GM23248 (cell line): ENCODE data around the gene KCNAB1. TPM values are rescaled to one million over a fixed set of nuclear protein-coding genes. Genes with fewer than 3 reads are reported as not detected.

Source experiments
- DNase-seq: peaks from one replicate; pipeline ENCODE4 v3.0.0-alpha.2; 2015
- H2AFZ ChIP-seq: fragments of 200-600 bp; sonication (generic); 2 replicates; pipeline ENCODE4 v1.6.1; 2016; ENCODE audit warnings: antibody characterized with exemption
- H3F3A ChIP-seq: fragments of 200-600 bp; sonication (generic); 2 replicates; pipeline ENCODE4 v1.6.1; 2016; ENCODE audit warnings: mild to moderate bottlenecking, antibody characterized with exemption, mixed run types; ENCODE audit not compliant: insufficient read depth
- H3K27ac ChIP-seq: fragments of 200-600 bp; sonication (generic); 2 replicates; pipeline ENCODE4 v1.5.1; 2016; ENCODE audit warnings: mild to moderate bottlenecking
- H3K27me3 ChIP-seq: fragments of 200-600 bp; sonication (generic); replicated peaks from 2 replicates; pipeline ENCODE4 v1.6.1; 2016; ENCODE audit warnings: mild to moderate bottlenecking; ENCODE audit not compliant: insufficient read depth
- H3K36me3 ChIP-seq: fragments of 200-600 bp; sonication (generic); 2 replicates; pipeline ENCODE4 v1.6.1; 2016; ENCODE audit warnings: low read depth, mild to moderate bottlenecking
- H3K4me1 ChIP-seq: fragments of 200-600 bp; sonication (generic); 2 replicates; pipeline ENCODE4 v1.6.1; 2016; ENCODE audit warnings: mild to moderate bottlenecking; ENCODE audit not compliant: insufficient read depth
- H3K4me2 ChIP-seq: fragments of 200-600 bp; sonication (generic); one replicate; pipeline ENCODE4 v1.6.1; 2016; ENCODE audit warnings: mild to moderate bottlenecking; ENCODE audit not compliant: unreplicated experiment
- H3K4me3 ChIP-seq: fragments of 200-600 bp; sonication (generic); 2 replicates; pipeline ENCODE4 v1.5.1; 2016; ENCODE audit warnings: mild to moderate bottlenecking
- H3K79me2 ChIP-seq: fragments of 200-600 bp; sonication (generic); 2 replicates; pipeline ENCODE4 v1.6.1; 2016; ENCODE audit warnings: mild to moderate bottlenecking; ENCODE audit not compliant: insufficient read depth
- H3K9ac ChIP-seq: fragments of 200-600 bp; sonication (generic); 2 replicates; pipeline ENCODE4 v1.6.1; 2016; ENCODE audit warnings: mild to moderate bottlenecking
- H3K9me2 ChIP-seq: fragments of 200-600 bp; sonication (generic); 2 replicates; pipeline ENCODE4 v1.6.1; 2016; ENCODE audit warnings: mixed run types, mild to moderate bottlenecking, moderate library complexity; ENCODE audit not compliant: insufficient read depth
- H3K9me3 ChIP-seq: fragments of 200-600 bp; sonication (generic); one replicate; pipeline ENCODE4 v1.6.1; 2017; ENCODE audit warnings: low read depth
- H4K20me1 ChIP-seq: fragments of 200-600 bp; sonication (generic); 2 replicates; pipeline ENCODE4 v1.6.0; 2016; ENCODE audit not compliant: insufficient read depth
- EZH2 ChIP-seq: fragments of 200-600 bp; sonication (generic); IDR thresholded peaks from 2 replicates; pipeline ENCODE4 v1.6.1; 2018; ENCODE audit warnings: antibody characterized with exemption, mild to moderate bottlenecking; ENCODE audit not compliant: insufficient read depth, poor library complexity, severe bottlenecking
- EZH2phosphoT487 ChIP-seq: fragments of 200-600 bp; sonication (generic); IDR thresholded peaks from 2 replicates; pipeline ENCODE4 v1.6.1; 2018; ENCODE audit warnings: antibody characterized with exemption, moderate library complexity, mild to moderate bottlenecking, low read depth; ENCODE audit not compliant: insufficient read depth
- WGBS, 2 experiments: methylation state at CpG; one replicate each; pipeline ENCODE4 v1.1.6; 2015 to 2017; ENCODE audit warnings: low lambda C conversion rate in 2 of 2, low coverage in 1 of 2; ENCODE audit errors: missing lambda C conversion rate in 2 of 2; 5-methylcytosine and 5-hydroxymethylcytosine counted together
- in situ Hi-C: fragments of 300-500 bp; cut with MboI; formaldehyde crosslinking; loops from 2 replicates; pipeline ENCODE4 v1.15.0; 2020
- polyA plus RNA-seq: library from polyadenylated mRNA; unstranded; fragments of >200 nt; fragmentation: Nextera tagmentation; extraction: Ambion mirVana; gene quantifications from 2 replicates; pipeline ENCODE4 v1.2.1, GENCODE V29; 2016
- total RNA-seq: library from RNA; depleted of rRNA; stranded (reverse); fragments of >200 nt; shearing (Covaris generic); gene quantifications from 2 replicates; pipeline ENCODE4 v1.2.3, GENCODE V29; 2014

KCNAB1 gene
- total and polyA plus RNA-seq, 2 experiments from 2014 or later: 1.1 TPM; not detected in 1

DNA sequence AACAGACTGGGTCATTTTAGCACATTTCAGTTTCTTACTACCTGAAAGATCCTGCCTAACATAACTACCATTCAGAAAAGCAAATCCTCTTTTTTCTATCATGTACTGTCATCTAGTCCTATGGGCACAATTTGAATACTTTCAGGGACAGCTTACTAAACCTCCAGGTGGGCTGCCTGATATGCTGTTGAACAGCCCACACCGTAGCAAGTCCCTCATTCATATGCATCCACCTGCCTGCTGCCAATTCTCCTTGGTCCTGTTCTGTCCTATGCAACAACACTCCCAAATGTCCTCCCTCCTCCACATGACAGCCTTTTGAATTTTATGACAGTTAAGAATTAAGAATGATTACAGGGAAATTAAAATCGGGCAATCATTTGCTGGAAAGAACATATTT is 137.9 kb downstream of the KCNAB1 start:
- Histone ChIP-seq H3K79me2 (no peaks in the 10 kb centered on the region), H3K9me3 (no peaks in the 10 kb centered on the region), H4K20me1 (no peaks in the 10 kb centered on the region), H3K27me3 (no peaks in the 10 kb centered on the region), H3K27ac (no peak overlapping the region), H3K9me2 (no peaks in the 10 kb centered on the region), H3K9ac (no peak overlapping the region), H3K4me1 (no peaks in the 10 kb centered on the region), H2AFZ (no peak overlapping the region), H3K36me3 (no peaks in the 10 kb centered on the region), H3F3A (no peaks in the 10 kb centered on the region), H3K4me3 (no peak overlapping the region), H3K4me2 (no peak overlapping the region)
- TF ChIP-seq EZH2phosphoT487 (no peak), EZH2 (no peak)
- in situ Hi-C loops: no loop called here
- DNase-seq: no peak
- WGBS, 2 experiments: 53 to 54% methylated on average over 2 of the region's 2 CpGs

- Histone ChIP-seq H3K9me3 (no peaks in the 10 kb centered on the region), H3K36me3 (no peaks in the 10 kb centered on the region), H4K20me1 (no peaks in the 10 kb centered on the region), H3K27ac (no peak overlapping the region), H3K4me3 (no peak overlapping the region), H3K79me2 (no peaks in the 10 kb centered on the region), H3K4me1 (no peaks in the 10 kb centered on the region), H3K4me2 (no peak overlapping the region), H3K9me2 (no peaks in the 10 kb centered on the region), H3K27me3 (no peaks in the 10 kb centered on the region), H3K9ac (no peak overlapping the region), H3F3A (no peaks in the 10 kb centered on the region), H2AFZ (no peak overlapping the region)
- no peak for DNase-seq
- in situ Hi-C loops: no loop called here
- 89 to 91% methylated on average over 5 of the region's 5 CpGs for WGBS, 2 experiments
- no peak for TF ChIP-seq EZH2phosphoT487
These were observed 139.5 kb downstream of the KCNAB1 start for GRCh38 chr3:156259896-156260295.

DNA sequence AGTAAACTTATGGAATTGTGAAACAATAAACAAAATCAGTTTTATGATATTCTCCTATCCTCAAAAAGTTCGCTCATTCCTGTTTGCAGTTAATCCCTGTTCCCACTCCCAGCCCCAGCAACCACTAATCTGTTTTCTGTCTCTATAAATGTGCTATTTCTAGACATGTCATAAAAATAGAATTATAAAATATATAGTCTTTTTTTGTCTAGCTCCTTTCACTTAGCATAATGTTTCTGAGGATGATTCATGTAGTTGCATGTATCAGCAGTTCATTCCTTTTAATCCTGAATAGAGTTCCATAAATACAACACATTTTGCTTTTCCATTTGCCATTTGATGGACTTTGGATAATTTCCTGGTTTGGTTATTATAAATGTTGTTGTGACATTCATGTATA is 140.0 kb downstream of the KCNAB1 start:
- Histone ChIP-seq H3K36me3 (no peaks in the 10 kb centered on the region), H3K4me1 (no peaks in the 10 kb centered on the region), H3K9ac (no peak overlapping the region), H3K9me2 (no peaks in the 10 kb centered on the region), H3K27me3 (no peaks in the 10 kb centered on the region), H3K9me3 (no peaks in the 10 kb centered on the region), H3K4me3 (no peak overlapping the region), H2AFZ (no peak overlapping the region), H3K4me2 (no peak overlapping the region), H4K20me1 (no peaks in the 10 kb centered on the region), H3F3A (no peaks in the 10 kb centered on the region), H3K27ac (no peak overlapping the region), H3K79me2 (no peaks in the 10 kb centered on the region)
- in situ Hi-C loops: no loop called here
- no peak for TF ChIP-seq EZH2
- no peak for TF ChIP-seq EZH2phosphoT487
- 92 to 95% methylated on average over 1 of the region's 1 CpG for WGBS, 2 experiments
- peak; percentile 2 for DNase-seq

DNA sequence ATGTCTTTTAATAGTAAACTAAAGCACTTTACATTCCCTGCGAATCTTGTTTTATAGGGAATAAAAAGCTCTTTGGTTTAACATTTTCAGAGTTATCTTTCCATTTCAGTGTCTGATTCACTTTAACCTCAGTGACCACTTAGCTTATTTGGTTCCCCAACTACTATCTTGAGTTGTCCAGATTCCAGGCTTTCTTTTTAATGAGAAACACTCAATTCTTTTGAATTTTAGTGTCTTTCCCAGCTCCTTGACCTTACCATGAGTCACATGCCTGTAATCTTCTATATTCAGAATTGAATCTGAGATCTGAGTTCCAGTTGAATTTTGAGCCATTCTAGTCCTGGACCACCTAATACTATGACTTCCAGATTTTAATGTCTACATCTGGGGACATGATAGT is 144.4 kb downstream of the KCNAB1 start:
- Histone ChIP-seq H3K4me1 (no peaks in the 10 kb centered on the region), H3K9me3 (no peaks in the 10 kb centered on the region), H3K36me3 (no peaks in the 10 kb centered on the region), H3K4me3 (no peak overlapping the region), H3K9ac (no peak overlapping the region), H3K4me2 (no peak overlapping the region), H3K9me2 (no peaks in the 10 kb centered on the region), H3K27me3 (no peaks in the 10 kb centered on the region), H3K27ac (no peak overlapping the region), H4K20me1 (no peaks in the 10 kb centered on the region), H2AFZ (no peak overlapping the region), H3F3A (no peaks in the 10 kb centered on the region), H3K79me2 (no peaks in the 10 kb centered on the region)
- in situ Hi-C loops: no loop called here
- DNase-seq: peak; percentile 43
- WGBS, 2 experiments: 74 to 90% methylated on average over 1 of the region's 1 CpG
- TF ChIP-seq EZH2phosphoT487 (no peak), EZH2 (no peak)

DNA sequence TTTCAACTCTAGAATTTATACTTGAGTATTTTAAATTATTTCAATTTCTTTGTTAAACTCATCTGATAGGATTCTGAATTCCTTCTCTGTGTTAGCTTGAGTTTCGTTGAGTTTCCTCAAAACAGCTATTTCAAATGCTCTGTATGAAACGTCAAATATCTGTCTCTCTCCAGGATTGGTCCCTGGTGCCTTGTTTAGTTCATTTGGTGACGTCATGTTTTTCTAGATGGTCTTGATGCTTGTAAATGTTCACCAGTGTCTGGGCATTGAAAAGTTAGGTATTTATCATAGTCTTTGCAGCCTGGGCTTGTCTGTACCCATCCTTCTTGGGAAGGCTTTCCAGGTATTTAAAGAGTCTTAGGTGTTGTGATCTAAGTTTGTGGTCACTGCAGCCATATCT is 151.1 kb downstream of the KCNAB1 start:
- H4K20me1 ChIP-seq: no peaks in the 10 kb centered on the region
- H3K4me1 ChIP-seq: no peaks in the 10 kb centered on the region
- no peaks in the 10 kb centered on the region for H3K36me3 ChIP-seq
- no peak for DNase-seq
- no peaks in the 10 kb centered on the region for H3K79me2 ChIP-seq
- no peaks in the 10 kb centered on the region for H3K9me3 ChIP-seq
- H3K4me3 ChIP-seq: no peak overlapping the region
- H3F3A ChIP-seq: no peaks in the 10 kb centered on the region
- no peaks in the 10 kb centered on the region for H3K27me3 ChIP-seq
- H2AFZ ChIP-seq: no peak overlapping the region
- WGBS, 2 experiments: 58 to 59% methylated on average over 3 of the region's 3 CpGs
- no peak overlapping the region for H3K27ac ChIP-seq
- H3K9ac ChIP-seq: no peak overlapping the region
- in situ Hi-C loops: no loop called here
- H3K9me2 ChIP-seq: no peaks in the 10 kb centered on the region
- no peak for TF ChIP-seq EZH2phosphoT487
- TF ChIP-seq EZH2: no peak
- no peak overlapping the region for H3K4me2 ChIP-seq
